D721Med (cell line): Measurements from ENCODE around the gene FLAD1.

ENCODE experiments used
- DNase-seq: peaks from one replicate; pipeline ENCODE4 v3.0.0; 2011; ENCODE audit warnings: low spot score; ENCODE audit not compliant: insufficient read length
- FAIRE-seq: peaks from 2 replicates; lab custom pipeline; 2011; peaks lifted over from hg19 to GRCh38; lab: Jason Lieb, UNC
- CTCF ChIP-seq: IDR thresholded peaks from 2 replicates; pipeline ENCODE4 v1.5.1; 2012; ENCODE audit warnings: mild to moderate bottlenecking, control low read depth; ENCODE audit not compliant: insufficient read depth; ENCODE audit errors: missing control alignments

The FLAD1 gene

GRCh38 chr1:155003766-155004351 lies 20.7 kb downstream of the FLAD1 start:
- FAIRE-seq (no peak), DNase-seq (no peak)
- TF ChIP-seq CTCF, result no peak

- FAIRE-seq, result no peak
- no peak for TF ChIP-seq CTCF
- no peak for DNase-seq
These were observed 21.4 kb downstream of the FLAD1 start for GRCh38 chr1:155004352-155005075.

GRCh38 chr1:155005076-155006011 lies 22.2 kb downstream of the FLAD1 start:
- FAIRE-seq, result no peak
- no peak for TF ChIP-seq CTCF
- no peak for DNase-seq

GRCh38 chr1:155006601-155007101 lies 23.5 kb downstream of the FLAD1 start:
- FAIRE-seq (no peak), DNase-seq (no peak)
- no peak for TF ChIP-seq CTCF

- no peak for FAIRE-seq
- DNase-seq, result no peak
- no peak for TF ChIP-seq CTCF
These were observed 24.2 kb downstream of the FLAD1 start for GRCh38 chr1:155007251-155007828.

GRCh38 chr1:155008015-155008941 lies 25.1 kb downstream of the FLAD1 start:
- no peak for TF ChIP-seq CTCF
- DNase-seq (no peak), FAIRE-seq (no peak)
